CD4-positive, alpha-beta memory T cell (primary cell): ENCODE measurements around the gene PLBD2. TPM values are rescaled to one million over a fixed set of nuclear protein-coding genes. Genes with fewer than 3 reads are reported as not detected.

Experiments used
- CTCF ChIA-PET: fragments of 350-600 bp; sonication (Branson Sonifier 250); formaldehyde crosslinking; loops from one replicate; lab custom pipeline; 2021; ENCODE audit warnings: inconsistent platforms; ENCODE audit not compliant: partially characterized antibody; lab: Charles Lee
- POLR2A ChIA-PET: fragments of 350-600 bp; sonication (Branson Sonifier 250); formaldehyde crosslinking; loops from one replicate; lab custom pipeline; 2021; ENCODE audit not compliant: partially characterized antibody; lab: Charles Lee
- DNase-seq, 5 donors: peaks; one replicate each; pipeline versions ENCODE4 v3.0.0 to v3.0.0-alpha.2; 2020 to 2022; ENCODE audit warnings: mixed read lengths in 1 of 5
- H3K27ac ChIP-seq: one replicate; pipeline ENCODE4 v1.7.0; 2013; ENCODE audit warnings: low read depth, low read length
- H3K27me3 ChIP-seq: 2 replicates; pipeline ENCODE4 v1.7.0; 2013; ENCODE audit warnings: mild to moderate bottlenecking, low read length, moderate library complexity; ENCODE audit not compliant: insufficient read depth
- H3K36me3 ChIP-seq: 2 replicates; pipeline ENCODE4 v1.7.0; 2013; ENCODE audit warnings: mild to moderate bottlenecking, low read length, moderate library complexity; ENCODE audit not compliant: insufficient read depth
- H3K4me1 ChIP-seq: 2 replicates; pipeline ENCODE4 v1.7.0; 2013; ENCODE audit warnings: mild to moderate bottlenecking, low read length, moderate library complexity; ENCODE audit not compliant: insufficient read depth
- H3K4me3 ChIP-seq, 2 donors: one replicate each; pipeline ENCODE4 v1.7.0; 2013; ENCODE audit warnings: low read length in 2 of 2, mild to moderate bottlenecking in 1 of 2
- H3K9me3 ChIP-seq, 2 donors: one replicate each; pipeline ENCODE4 v1.7.0; 2013; ENCODE audit warnings: low read length in 2 of 2, control low read depth in 1 of 2; ENCODE audit not compliant: control insufficient read depth in 1 of 2
- H3K27ac Mint-ChIP-seq, 7 donors: one replicate each; pipeline ENCODE4 v1.8.0; 2020 to 2021; ENCODE audit warnings: mixed read lengths in 7 of 7, mild to moderate bottlenecking in 6 of 7, inconsistent platforms in 3 of 7, moderate library complexity in 3 of 7
- H3K27me3 Mint-ChIP-seq, 2 donors: one replicate each; pipeline ENCODE4 v1.8.0; 2020 to 2021; ENCODE audit warnings: mixed read lengths in 2 of 2
- H3K36me3 Mint-ChIP-seq, 2 donors: one replicate each; pipeline ENCODE4 v1.8.0; 2020 to 2021; ENCODE audit warnings: mixed read lengths in 2 of 2, inconsistent platforms in 1 of 2, mild to moderate bottlenecking in 1 of 2
- H3K4me1 Mint-ChIP-seq, 4 donors: one replicate each; pipeline ENCODE4 v1.8.0; 2020 to 2021; ENCODE audit warnings: mixed read lengths in 4 of 4, mild to moderate bottlenecking in 1 of 4
- H3K4me3 Mint-ChIP-seq, 8 donors: one replicate each; pipeline ENCODE4 v1.8.0; 2020 to 2021; ENCODE audit warnings: mixed read lengths in 8 of 8, mild to moderate bottlenecking in 7 of 8, moderate library complexity in 6 of 8, inconsistent platforms in 3 of 8
- H3K9me3 Mint-ChIP-seq, 8 donors: one replicate each; pipeline ENCODE4 v1.8.0; 2020 to 2021; ENCODE audit warnings: mixed read lengths in 8 of 8, mild to moderate bottlenecking in 5 of 8, inconsistent platforms in 3 of 8, moderate library complexity in 1 of 8
- intact Hi-C: fragments of 100-400 bp; cut with micrococcal nuclease; formaldehyde crosslinking; loops from one replicate; pipeline ENCODE4 v1.15.1; 2023
- polyA plus RNA-seq, 2 donors: library from polyadenylated mRNA; unstranded; fragments of 300-500 nt; fragmentation: Illumina TruSeq; gene quantifications; one replicate each; pipeline ENCODE4 v1.2.3, GENCODE V29; 2021
- total RNA-seq, 2 experiments: library from RNA; stranded (reverse); gene quantifications; one replicate each; pipeline ENCODE4 v1.2.3, GENCODE V29; 2021

The PLBD2 gene
- total and polyA plus RNA-seq, 4 experiments from 2014 or later, result 2.2 to 18.4 (median 13.1) TPM

DNA sequence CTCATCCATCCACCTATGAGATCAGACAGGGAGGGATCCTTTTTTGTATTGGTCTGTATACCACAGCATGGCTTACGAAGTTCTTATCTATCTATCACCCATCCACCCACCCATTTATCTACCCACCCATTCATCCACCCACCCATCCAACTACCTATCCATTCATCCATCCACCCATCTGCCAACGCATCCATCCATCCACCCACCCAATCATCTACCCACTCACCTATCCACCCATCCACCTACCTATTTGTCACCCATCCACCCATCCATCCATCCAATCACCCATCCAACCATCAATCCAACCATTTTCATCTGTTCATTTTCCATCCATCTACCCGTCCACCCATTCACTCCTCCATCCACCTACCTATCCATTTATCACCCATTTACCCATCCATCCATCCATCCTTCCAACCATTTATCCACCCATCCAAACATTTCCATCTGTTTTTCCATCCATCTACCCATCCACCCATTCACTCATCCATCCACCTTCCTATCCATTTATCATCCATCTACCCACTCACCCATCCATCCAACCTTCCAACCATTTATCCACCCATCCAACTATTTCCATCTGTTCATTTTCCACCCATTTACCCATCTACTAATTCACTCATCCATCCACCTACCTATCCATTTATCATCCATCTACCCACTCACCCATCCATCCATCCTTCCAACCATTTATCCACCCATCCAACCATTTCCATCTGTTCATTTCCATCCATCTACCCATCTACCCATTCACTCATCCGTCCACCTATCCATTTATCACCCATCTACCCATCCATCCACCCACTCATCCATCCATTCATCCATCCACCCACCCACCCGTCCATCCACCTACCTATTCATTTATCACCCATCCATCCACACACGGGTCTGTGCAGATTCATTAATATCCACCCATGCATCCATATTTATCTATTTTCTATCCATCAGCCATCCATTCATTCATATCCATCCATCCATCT is 32.0 kb downstream of the PLBD2 start:
- Mint-ChIP-seq H3K36me3 (peaks cover 9 to 14% of the 10 kb centered on the region in 2 donors), H3K4me1 (no peaks in the 10 kb centered on the region), H3K9me3 (no peaks in the 10 kb centered on the region), H3K27me3 (no peaks in the 10 kb centered on the region), H3K27ac (no peak overlapping the region), H3K4me3 (no peak overlapping the region)
- Histone ChIP-seq H3K4me3 (no peak overlapping the region), H3K36me3 (no peaks in the 10 kb centered on the region), H3K4me1 (no peaks in the 10 kb centered on the region), H3K9me3 (no peaks in the 10 kb centered on the region), H3K27me3 (no peaks in the 10 kb centered on the region), H3K27ac (no peak overlapping the region)
- ChIA-PET CTCF (no interaction called here), POLR2A (no interaction called here)
- intact Hi-C loops, result no loop called here
- no peak for DNase-seq

DNA sequence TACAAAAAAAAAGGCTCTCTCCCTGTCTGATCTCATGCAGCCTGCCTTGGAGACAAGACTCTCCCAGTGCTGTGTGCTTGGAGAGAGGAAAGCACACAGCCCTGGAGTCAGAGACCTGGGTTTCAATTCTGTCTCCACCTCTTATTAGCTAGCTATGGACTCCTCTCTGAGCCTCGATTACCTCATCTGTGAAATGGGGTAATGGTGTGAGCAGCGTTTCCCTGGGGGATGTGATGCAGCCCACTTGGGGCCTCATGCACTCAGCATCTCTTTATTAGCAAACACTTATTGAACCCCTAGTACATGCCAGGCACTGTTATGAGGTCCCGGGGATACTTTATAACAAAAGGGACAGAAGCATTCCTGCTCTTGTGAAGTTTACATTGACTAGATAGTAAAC is 32.8 kb downstream of the PLBD2 start:
- H3K36me3 ChIP-seq, result no peaks in the 10 kb centered on the region
- no peaks in the 10 kb centered on the region for H3K27me3 ChIP-seq
- H3K36me3 Mint-ChIP-seq, result peaks cover 6 to 12% of the 10 kb centered on the region in 2 donors
- H3K4me1 Mint-ChIP-seq, result no peaks in the 10 kb centered on the region
- no peaks in the 10 kb centered on the region for H3K27me3 Mint-ChIP-seq
- no peak overlapping the region for H3K4me3 ChIP-seq
- CTCF ChIA-PET, result no interaction called here
- intact Hi-C loops, result no loop called here
- no peak overlapping the region for H3K27ac Mint-ChIP-seq
- no peaks in the 10 kb centered on the region for H3K4me1 ChIP-seq
- DNase-seq, result no peak
- no peaks in the 10 kb centered on the region for H3K9me3 Mint-ChIP-seq
- POLR2A ChIA-PET, result no interaction called here
- H3K9me3 ChIP-seq, result no peaks in the 10 kb centered on the region
- no peak overlapping the region for H3K27ac ChIP-seq
- H3K4me3 Mint-ChIP-seq, result no peak overlapping the region

DNA sequence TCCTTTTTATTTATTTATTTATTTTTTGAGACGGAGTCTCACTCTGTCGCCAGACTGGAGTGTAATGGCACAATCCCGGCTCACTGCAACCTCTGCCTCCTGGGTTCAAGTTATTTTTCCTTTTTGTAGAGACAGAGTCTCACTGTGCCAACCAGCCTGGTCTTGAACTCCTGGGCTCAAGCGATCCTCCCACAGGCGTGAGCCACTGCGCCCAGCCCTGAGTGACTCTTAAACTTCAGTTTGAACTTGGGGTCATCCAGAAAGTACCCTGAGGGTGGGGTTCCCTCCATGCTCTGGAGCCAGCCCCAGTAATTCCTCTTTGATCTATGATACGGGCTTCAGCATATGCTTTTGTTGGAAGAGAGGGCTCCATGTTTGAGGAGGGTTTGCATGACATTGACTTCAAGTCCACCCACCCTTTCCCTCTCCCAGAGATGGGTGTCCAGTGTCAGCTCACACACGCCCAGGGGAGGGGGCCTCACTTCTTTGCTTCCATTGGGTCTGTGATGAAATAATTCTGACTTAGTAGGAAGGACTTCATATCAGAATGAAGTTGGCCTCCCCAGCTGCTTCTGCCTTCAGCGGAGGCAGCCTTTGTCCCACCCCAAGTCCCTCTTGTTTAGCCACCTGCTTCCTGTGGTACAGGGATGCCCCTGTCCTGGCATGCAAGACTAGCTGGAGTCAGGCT is 33.4 kb downstream of the PLBD2 start:
- intact Hi-C loops, result no loop called here
- H3K4me1 ChIP-seq, result no peaks in the 10 kb centered on the region
- POLR2A ChIA-PET, result no interaction called here
- H3K36me3 ChIP-seq, result no peaks in the 10 kb centered on the region
- DNase-seq, result no peak
- no peaks in the 10 kb centered on the region for H3K27me3 ChIP-seq
- H3K4me3 Mint-ChIP-seq, result no peak overlapping the region
- CTCF ChIA-PET, result no interaction called here
- H3K4me3 ChIP-seq, result no peak overlapping the region
- H3K9me3 Mint-ChIP-seq, result no peaks in the 10 kb centered on the region
- peaks cover 6 to 12% of the 10 kb centered on the region in 2 donors for H3K36me3 Mint-ChIP-seq
- H3K27me3 Mint-ChIP-seq, result no peaks in the 10 kb centered on the region
- no peak overlapping the region for H3K27ac Mint-ChIP-seq
- H3K9me3 ChIP-seq, result no peaks in the 10 kb centered on the region
- no peaks in the 10 kb centered on the region for H3K4me1 Mint-ChIP-seq
- H3K27ac ChIP-seq, result no peak overlapping the region

DNA sequence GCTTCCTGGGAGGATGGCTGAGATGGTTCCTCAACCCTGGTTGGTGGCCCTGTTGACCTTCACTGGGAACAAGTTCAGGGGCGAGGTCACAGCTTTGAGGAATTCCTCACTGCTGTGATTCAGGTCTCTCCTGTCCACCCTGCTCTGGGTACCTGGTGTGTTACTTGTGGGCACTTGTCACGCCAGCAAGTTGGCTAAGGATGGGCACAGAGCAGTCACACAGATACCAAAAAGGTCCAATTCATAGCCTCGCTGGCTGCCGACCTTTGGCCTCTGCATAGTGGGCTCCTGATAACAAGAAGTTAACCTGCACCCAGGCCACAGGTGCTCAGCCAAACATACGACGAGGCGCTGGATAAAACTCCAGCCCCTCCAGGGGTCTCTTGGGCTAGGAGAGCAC is 34.1 kb downstream of the PLBD2 start:
- H3K36me3 Mint-ChIP-seq, result peaks cover 6 to 9% of the 10 kb centered on the region in 2 donors
- POLR2A ChIA-PET, result no interaction called here
- no peak for DNase-seq

DNA sequence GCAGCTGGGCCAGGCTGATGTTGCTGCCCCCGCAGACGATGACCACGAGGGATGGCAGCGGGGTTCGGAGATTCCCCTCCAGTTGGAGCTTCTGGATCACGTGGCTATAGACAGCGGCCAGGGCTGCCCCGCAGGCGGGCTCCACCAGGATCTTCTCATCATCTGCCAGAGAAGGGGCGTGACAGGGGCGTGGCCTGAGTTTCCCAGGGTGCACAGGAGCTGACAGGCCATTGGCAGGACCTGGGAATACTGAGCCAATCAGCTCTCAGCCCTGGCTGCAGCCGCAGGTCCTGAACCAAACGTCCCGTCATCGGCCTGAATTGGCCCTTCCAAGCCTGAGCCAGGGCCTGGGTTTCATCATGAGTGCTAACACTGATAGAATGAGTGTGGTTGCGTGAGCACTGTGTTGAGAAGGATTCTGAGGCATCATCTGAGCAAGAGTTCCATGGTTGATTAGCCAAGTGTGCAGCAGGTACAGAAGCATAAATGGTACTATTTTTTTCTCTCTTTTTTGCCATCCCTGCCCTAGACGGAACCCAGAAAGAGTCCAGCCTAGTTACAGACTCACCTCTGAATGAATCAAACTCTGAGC is 34.7 kb downstream of the PLBD2 start:
- ChIA-PET CTCF (no interaction called here), POLR2A (no interaction called here)
- H3K27ac Mint-ChIP-seq, result no peak overlapping the region
- intact Hi-C loops, result no loop called here
- Histone ChIP-seq H3K4me3 (no peak overlapping the region), H3K36me3 (no peaks in the 10 kb centered on the region), H3K9me3 (no peaks in the 10 kb centered on the region), H3K4me1 (no peaks in the 10 kb centered on the region), H3K27me3 (no peaks in the 10 kb centered on the region), H3K27ac (no peak overlapping the region)
- DNase-seq, result no peak
- H3K9me3 Mint-ChIP-seq, result no peaks in the 10 kb centered on the region
- no peaks in the 10 kb centered on the region for H3K27me3 Mint-ChIP-seq
- peaks cover 6% of the 10 kb centered on the region in 2 donors for H3K36me3 Mint-ChIP-seq
- H3K4me3 Mint-ChIP-seq, result no peak overlapping the region
- H3K4me1 Mint-ChIP-seq, result no peaks in the 10 kb centered on the region

More for the DNA sequence above, 34.1 kb downstream of the PLBD2 start:
- no peaks in the 10 kb centered on the region for H3K4me1 ChIP-seq
- H3K4me3 ChIP-seq, result no peak overlapping the region
- H3K27me3 ChIP-seq, result no peaks in the 10 kb centered on the region
- Mint-ChIP-seq H3K4me1 (no peaks in the 10 kb centered on the region), H3K4me3 (no peak overlapping the region), H3K27me3 (no peaks in the 10 kb centered on the region), H3K27ac (no peak overlapping the region), H3K9me3 (no peaks in the 10 kb centered on the region)
- H3K36me3 ChIP-seq, result no peaks in the 10 kb centered on the region
- CTCF ChIA-PET, result no interaction called here
- no peak overlapping the region for H3K27ac ChIP-seq
- intact Hi-C loops, result no loop called here
- no peaks in the 10 kb centered on the region for H3K9me3 ChIP-seq

DNA sequence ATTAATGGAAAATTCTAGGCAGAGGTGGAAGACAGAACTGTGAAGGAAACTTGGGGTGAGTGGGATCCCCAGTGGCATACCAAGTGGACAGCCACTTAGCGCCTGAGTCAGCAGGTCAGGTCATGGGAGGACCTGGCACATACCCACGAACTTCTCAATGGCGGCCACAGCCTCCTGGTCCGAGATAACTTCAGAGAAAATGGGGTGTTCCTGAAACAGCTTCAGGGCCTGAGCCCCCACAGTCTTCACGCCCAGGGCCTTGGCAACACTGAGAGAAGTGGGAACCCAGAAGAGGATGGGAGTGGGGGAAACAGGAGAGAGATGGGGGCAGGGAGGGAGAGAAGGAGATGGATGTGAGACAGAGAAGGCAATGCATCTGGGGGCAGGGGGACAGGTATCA is 35.4 kb downstream of the PLBD2 start:
- CTCF ChIA-PET, result no interaction called here
- Mint-ChIP-seq H3K27me3 (no peaks in the 10 kb centered on the region), H3K4me3 (no peak overlapping the region), H3K4me1 (no peaks in the 10 kb centered on the region), H3K36me3 (peaks cover 2 to 3% of the 10 kb centered on the region in 2 donors), H3K27ac (peak overlapping the region in 1 of 7 donors; percentile 36), H3K9me3 (no peaks in the 10 kb centered on the region)
- DNase-seq, result no peak
- Histone ChIP-seq H3K4me3 (no peak overlapping the region), H3K27ac (no peak overlapping the region), H3K9me3 (no peaks in the 10 kb centered on the region), H3K36me3 (no peaks in the 10 kb centered on the region), H3K27me3 (no peaks in the 10 kb centered on the region), H3K4me1 (no peaks in the 10 kb centered on the region)
- POLR2A ChIA-PET, result no interaction called here
- intact Hi-C loops, result no loop called here

DNA sequence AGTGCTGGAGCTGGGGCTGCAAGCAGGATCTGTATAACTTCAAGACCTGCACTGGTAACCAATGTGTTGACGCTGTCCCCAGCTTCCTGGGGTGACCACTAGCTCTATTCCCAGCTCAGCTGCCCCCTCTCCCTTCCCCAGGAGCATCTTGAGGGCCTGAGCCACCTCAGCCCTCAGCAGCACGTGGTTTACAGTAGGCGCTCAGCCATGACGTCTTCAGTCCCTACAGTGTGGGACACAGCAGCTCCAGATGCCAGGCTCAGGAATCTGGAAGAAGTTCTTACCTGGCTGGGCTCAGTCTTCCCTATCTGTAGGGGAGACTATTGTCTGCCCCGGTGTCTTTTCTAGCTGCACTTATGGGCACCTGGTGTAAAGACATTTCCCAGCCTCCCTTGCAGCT is 36.7 kb downstream of the PLBD2 start:
- H3K27me3 Mint-ChIP-seq, result no peaks in the 10 kb centered on the region
- H3K27me3 ChIP-seq, result no peaks in the 10 kb centered on the region
- no peaks in the 10 kb centered on the region for H3K36me3 Mint-ChIP-seq
- ChIA-PET CTCF (no interaction called here), POLR2A (no interaction called here)
- no peaks in the 10 kb centered on the region for H3K9me3 ChIP-seq
- H3K4me3 ChIP-seq, result no peak overlapping the region
- H3K4me1 Mint-ChIP-seq, result no peaks in the 10 kb centered on the region
- H3K27ac ChIP-seq, result no peak overlapping the region
- H3K4me3 Mint-ChIP-seq, result no peak overlapping the region
- no peaks in the 10 kb centered on the region for H3K36me3 ChIP-seq
- intact Hi-C loops, result no loop called here
- no peaks in the 10 kb centered on the region for H3K4me1 ChIP-seq
- H3K27ac Mint-ChIP-seq, result no peak overlapping the region
- peaks cover 0 to 2% (median 0%) of the 10 kb centered on the region in 8 donors for H3K9me3 Mint-ChIP-seq
- no peak for DNase-seq
